Measurements from ENCODE around the gene DNAH14. TPM values are rescaled to one million over a fixed set of nuclear protein-coding genes. Genes with fewer than 3 reads are reported as not detected.
A peak's percentile ranks its signal among the peaks of the same experiment; 100 is the strongest.
"Not testable (repeated sequence)": the region's sequence is repeated elsewhere in the genome, so short reads cannot be mapped to it uniquely, and the experiment has no call there.

Gene DNAH14
- total and polyA plus RNA-seq, 2 experiments from 2014 or later = 13.5 to 40.8 TPM

GRCh38 chr1:225021037-225021436 lies 91.6 kb downstream of the DNAH14 start:
- H3K27me3 ChIP-seq = no peaks in the 10 kb centered on the region
- TF ChIP-seq CTCF (IDR thresholded peaks at IDR 0.05; ENCODE audit: low read depth, low read length) = no peak
- no peaks in the 10 kb centered on the region for H3K4me1 ChIP-seq (ENCODE audit: low read depth)
- H3K36me3 ChIP-seq = no peaks in the 10 kb centered on the region
- no peak overlapping the region for H3K27ac ChIP-seq
- H3K4me3 ChIP-seq = no peak overlapping the region
- no peak for DNase-seq (ENCODE audit: low read depth in 1 of 2, low spot score in 1 of 2)
- H3K9me3 ChIP-seq (ENCODE audit: low read depth) = no peaks in the 10 kb centered on the region

GRCh38 chr1:225026701-225027100 lies 97.2 kb downstream of the DNAH14 start:
- H3K4me3 ChIP-seq = no peak overlapping the region
- no peaks in the 10 kb centered on the region for H3K27me3 ChIP-seq
- H3K36me3 ChIP-seq = no peaks in the 10 kb centered on the region
- no peak for TF ChIP-seq CTCF (IDR thresholded peaks at IDR 0.05; ENCODE audit: low read depth, low read length)
- no peak overlapping the region for H3K27ac ChIP-seq
- DNase-seq (ENCODE audit: low read depth in 1 of 2, low spot score in 1 of 2) = no peak
- H3K4me1 ChIP-seq (ENCODE audit: low read depth) = no peaks in the 10 kb centered on the region
- H3K9me3 ChIP-seq (ENCODE audit: low read depth) = no peaks in the 10 kb centered on the region

GRCh38 chr1:225036441-225036840 lies 107.0 kb downstream of the DNAH14 start:
- not testable (repeated sequence) for H3K9me3 ChIP-seq (ENCODE audit: low read depth); DNase-seq (ENCODE audit: low read depth in 1 of 2, low spot score in 1 of 2); H3K4me3 ChIP-seq; H3K27me3 ChIP-seq; H3K27ac ChIP-seq; H3K4me1 ChIP-seq (ENCODE audit: low read depth); H3K36me3 ChIP-seq

- no peak for DNase-seq (ENCODE audit: low read depth in 1 of 2, low spot score in 1 of 2)
- no peaks in the 10 kb centered on the region for H3K27me3 ChIP-seq
- no peaks in the 10 kb centered on the region for H3K36me3 ChIP-seq
Observed at GRCh38 chr1:225042263-225042662, 112.8 kb downstream of the DNAH14 start.

GRCh38 chr1:225044258-225044657 lies 114.8 kb downstream of the DNAH14 start:
- H3K27me3 ChIP-seq = no peaks in the 10 kb centered on the region
- no peak overlapping the region for H3K4me3 ChIP-seq
- no peaks in the 10 kb centered on the region for H3K9me3 ChIP-seq (ENCODE audit: low read depth)
- H3K4me1 ChIP-seq (ENCODE audit: low read depth) = no peaks in the 10 kb centered on the region
- peak in 1 of 2 donors; percentile 22 for DNase-seq (ENCODE audit: low read depth in 1 of 2, low spot score in 1 of 2)
- TF ChIP-seq CTCF (IDR thresholded peaks at IDR 0.05; ENCODE audit: low read depth, low read length) = no peak
- H3K36me3 ChIP-seq = no peaks in the 10 kb centered on the region
- no peak overlapping the region for H3K27ac ChIP-seq

More at GRCh38 chr1:225042263-225042662, 112.8 kb downstream of the DNAH14 start:
- H3K27ac ChIP-seq = no peak overlapping the region
- H3K4me1 ChIP-seq (ENCODE audit: low read depth) = no peaks in the 10 kb centered on the region
- no peak overlapping the region for H3K4me3 ChIP-seq
- no peaks in the 10 kb centered on the region for H3K9me3 ChIP-seq (ENCODE audit: low read depth)
- no peak for TF ChIP-seq CTCF (IDR thresholded peaks at IDR 0.05; ENCODE audit: low read depth, low read length)

GRCh38 chr1:225049594-225049993 lies 120.1 kb downstream of the DNAH14 start:
- no peaks in the 10 kb centered on the region for H3K36me3 ChIP-seq
- H3K4me1 ChIP-seq (ENCODE audit: low read depth) = no peaks in the 10 kb centered on the region
- TF ChIP-seq CTCF (IDR thresholded peaks at IDR 0.05; ENCODE audit: low read depth, low read length) = no peak
- no peak overlapping the region for H3K27ac ChIP-seq
- no peaks in the 10 kb centered on the region for H3K27me3 ChIP-seq
- no peaks in the 10 kb centered on the region for H3K9me3 ChIP-seq (ENCODE audit: low read depth)
- H3K4me3 ChIP-seq = no peak overlapping the region
- no peak for DNase-seq (ENCODE audit: low read depth in 1 of 2, low spot score in 1 of 2)

All from cardiac muscle cell (in vitro differentiated cells and primary cell).